OCI-M1 (cell line): ENCODE measurements around the gene KCNJ4.
"Not testable (repeated sequence)": the region's sequence is repeated elsewhere in the genome, so short reads cannot be mapped to it uniquely, and the experiment has no call there.

Source experiments
- DNase-seq: peaks from one replicate; lab custom pipeline; 2025; lab: John Stamatoyannopoulos, UW

Gene KCNJ4

DNA sequence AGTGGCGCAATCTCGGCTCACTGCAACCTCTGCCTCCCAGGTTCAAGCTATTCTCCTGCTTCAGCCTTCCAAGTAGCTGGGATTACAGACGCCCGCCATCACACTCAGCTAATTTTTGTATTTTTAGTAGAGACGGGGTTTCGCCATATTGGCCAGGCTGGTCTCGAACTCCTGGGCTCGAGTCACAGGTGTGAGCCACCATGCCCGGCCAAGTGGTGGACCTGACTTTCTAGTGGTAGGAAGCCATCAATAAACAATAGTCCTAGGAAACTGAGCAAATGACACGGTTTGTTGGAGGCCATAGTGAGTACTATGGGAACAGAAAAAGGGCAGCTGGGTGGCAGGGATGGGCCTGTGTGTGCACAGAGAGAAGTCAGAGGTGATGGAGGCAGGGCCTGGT, 15.2 kb upstream of the KCNJ4 start:
- not testable (repeated sequence) for DNase-seq

- DNase-seq = no peak
Observed at GRCh38 chr22:38469306-38469781, 14.3 kb upstream of the KCNJ4 start.

GRCh38 chr22:38468443-38469305, 13.7 kb upstream of the KCNJ4 start:
- no peak for DNase-seq

- DNase-seq = peak; percentile 58
Observed at GRCh38 chr22:38467904-38468442, 13.0 kb upstream of the KCNJ4 start, which contains the start of gene KDELR3. TSS of gene KDELR3 (plus strand) at chr22:38468096. CDS start at chr22:38468234, 138 bp downstream.

DNA sequence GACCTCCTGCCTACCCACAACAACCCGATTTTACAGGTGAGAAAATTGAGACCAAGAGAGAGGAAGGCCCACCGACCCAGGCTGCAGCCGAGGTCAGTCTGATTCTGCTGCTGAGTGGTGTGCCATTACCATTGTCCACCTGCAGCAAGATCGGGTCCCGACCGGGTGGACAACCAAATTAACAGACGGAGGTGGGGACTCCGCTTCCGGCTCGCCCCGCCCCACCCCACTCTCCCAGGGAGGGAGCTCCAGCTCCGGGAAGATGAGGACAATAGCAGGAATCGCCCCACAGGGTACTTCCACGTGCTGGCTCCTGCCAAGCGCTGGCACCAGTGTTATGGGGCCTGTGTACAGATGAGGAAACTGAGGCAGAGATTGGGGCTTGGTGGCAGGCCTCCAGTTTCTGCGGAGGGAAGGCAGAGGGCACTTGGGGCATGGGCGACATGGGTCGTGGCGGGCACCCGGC, 12.5 kb upstream of the KCNJ4 start:
- DNase-seq = no peak

DNA sequence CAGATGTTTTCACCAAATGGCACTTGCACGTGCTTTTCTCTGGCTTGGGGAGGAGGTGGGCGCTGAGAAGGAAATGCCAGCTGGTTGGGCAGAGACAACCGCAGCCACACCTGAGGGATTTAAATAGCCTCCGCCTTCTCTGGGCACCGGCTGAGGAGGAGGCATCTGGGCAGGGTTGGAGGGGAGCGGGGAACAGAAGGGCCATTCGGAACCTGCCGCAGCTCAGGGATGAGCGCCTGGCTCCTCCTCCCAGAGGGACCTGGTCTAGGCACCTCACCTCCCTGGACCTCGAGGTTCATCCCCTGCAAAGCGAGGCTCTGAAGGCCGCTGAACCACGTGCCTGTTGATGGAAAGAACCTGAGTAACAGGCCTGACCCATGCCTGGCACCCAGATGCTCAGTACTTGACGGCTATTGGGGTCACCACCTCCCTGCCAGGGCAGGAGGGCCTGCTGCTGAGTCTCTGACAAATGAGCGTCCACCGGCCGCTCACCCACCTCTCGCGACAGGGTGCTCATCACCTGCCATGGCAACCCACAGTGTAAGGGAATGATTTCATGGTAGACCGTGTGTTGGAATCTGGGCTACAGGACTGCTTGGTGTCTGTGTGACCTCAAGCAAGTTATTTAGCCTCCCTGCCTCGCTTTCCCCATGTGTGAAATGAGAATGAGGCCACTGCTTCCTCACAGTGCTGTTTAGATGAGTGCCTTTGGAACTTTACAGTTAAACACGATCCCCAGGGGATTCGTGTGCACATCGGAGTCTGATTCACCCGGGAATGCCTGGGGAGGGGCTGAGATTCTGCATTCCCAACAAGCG, 10.9 kb upstream of the KCNJ4 start:
- DNase-seq = no peak

- no peak for DNase-seq
Observed at GRCh38 chr22:38464992-38465672, 10.1 kb upstream of the KCNJ4 start.

- DNase-seq = no peak
Observed at GRCh38 chr22:38462960-38463784, 8.2 kb upstream of the KCNJ4 start.

- peak; percentile 89 for DNase-seq
Observed at GRCh38 chr22:38461414-38462081, 6.5 kb upstream of the KCNJ4 start.

DNA sequence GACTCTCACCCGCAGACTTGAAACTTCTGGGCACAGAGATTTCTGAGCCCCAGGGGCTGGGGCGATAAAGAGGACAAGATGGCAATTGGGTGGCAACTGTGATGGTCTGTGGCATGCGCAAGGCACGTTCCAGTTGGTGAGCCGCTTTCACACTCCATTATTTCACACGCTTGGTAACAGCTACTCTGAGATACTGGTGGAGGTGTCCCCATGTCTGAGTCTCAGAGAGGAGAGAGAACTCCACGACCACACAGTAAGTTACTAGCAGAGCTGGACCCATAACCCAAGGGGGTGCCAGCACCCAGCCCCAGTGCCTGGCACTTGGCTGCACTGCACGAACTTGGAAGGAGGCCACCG, 6.0 kb upstream of the KCNJ4 start:
- no peak for DNase-seq

- DNase-seq = no peak
Observed at GRCh38 chr22:38460426-38460840, 5.4 kb upstream of the KCNJ4 start.

GRCh38 chr22:38456841-38457699, 2.1 kb upstream of the KCNJ4 start:
- DNase-seq = no peak

- DNase-seq = no peak
Observed at GRCh38 chr22:38456272-38456835, 1.4 kb upstream of the KCNJ4 start.

DNA sequence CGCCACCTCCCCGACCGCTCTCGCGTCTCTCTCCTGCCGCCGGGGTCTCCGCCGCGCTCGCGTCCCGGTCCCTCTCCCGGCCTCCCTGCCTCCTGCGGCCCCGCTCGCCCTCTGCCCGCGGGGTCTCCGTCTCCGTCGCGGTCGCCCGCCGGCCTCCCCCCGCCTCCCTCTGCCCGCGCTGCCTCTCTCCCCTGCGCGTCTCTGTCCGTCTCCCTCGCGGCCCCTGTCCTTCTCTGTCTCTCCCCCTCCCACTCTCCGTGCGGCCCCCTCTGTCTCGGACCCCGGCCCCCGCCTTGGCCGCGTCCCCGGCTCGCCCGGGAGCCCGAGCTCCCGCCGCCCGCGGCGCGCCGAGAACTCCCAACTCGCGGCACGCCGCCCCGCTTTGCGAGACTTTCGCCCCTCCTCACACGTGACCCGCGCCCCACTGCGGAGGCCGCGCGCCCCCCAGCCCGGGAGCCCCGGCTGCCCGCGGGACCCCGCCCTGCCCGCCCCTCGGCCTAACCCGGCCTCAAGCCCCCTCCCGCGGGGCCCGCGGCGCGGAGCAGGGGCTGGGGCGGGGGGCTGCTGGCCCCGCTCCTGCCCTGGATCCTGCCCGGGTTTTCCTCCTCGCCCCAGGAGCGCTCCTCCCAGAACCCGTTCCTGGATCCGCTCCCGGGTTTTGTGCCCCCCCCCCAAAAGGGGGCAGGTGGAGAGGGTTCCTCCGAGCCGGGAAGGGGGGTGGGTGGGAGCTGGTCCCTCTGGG, 702 bp upstream of the KCNJ4 start:
- peak; percentile 27 for DNase-seq

GRCh38 chr22:38454353-38455075, 485 bp downstream of the KCNJ4 start:
- no peak for DNase-seq

DNA sequence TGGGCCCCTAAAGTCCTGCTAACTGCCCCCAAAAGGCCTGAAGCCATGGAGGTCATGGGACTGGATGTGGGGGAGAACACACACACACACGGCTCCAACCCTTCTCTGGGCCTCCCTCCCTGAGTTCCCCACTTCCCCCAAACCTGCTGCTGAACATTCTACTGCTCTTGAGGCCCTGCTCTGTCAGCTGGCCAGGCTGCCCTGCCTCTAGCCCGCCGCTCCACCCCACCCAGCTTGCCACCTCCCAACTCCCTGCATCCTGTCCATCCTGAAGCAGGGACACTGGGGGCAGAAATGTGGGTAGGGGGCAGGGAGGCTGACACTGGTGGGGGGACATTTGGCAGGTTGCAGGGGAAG, 1.0 kb downstream of the KCNJ4 start:
- DNase-seq = no peak

DNA sequence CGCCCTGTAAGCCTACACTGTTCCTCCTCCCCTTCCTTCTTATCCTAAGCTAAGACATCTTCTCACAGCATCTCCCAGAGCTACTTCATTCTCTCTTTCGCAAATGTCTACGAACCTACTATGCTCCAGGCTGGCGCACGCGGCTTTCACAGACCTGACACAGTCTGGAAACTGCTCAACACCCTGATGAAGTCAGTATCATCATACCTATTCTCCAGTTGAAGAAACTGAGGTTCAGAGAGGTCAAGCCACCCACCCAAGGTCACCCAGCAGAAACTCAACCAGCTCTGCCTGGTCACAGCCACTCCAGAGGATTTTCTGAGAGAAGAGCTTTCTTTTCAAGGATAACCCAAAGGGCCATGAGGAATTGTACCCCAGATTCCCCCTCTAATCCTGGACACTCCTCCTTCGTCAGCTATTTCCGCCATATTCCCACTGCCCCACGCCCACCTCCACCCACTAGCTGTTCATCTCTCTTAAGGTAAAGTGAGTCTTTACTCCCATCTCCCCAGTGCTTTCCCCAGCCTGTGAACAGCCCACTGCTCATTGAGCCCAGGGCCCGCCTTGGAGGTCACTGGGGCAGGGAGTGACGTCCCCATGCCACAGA, 1.8 kb downstream of the KCNJ4 start:
- no peak for DNase-seq
